Psoas muscle (tissue), 8 donors: ENCODE results near the gene LCP1. TPM values are rescaled to one million over a fixed set of nuclear protein-coding genes. Genes with fewer than 3 reads are reported as not detected.

Experiments
- ATAC-seq, 4 donors: fragments of 200-7000 bp; cut with Tn5 transposase; one replicate each; pipeline ENCODE4 v1.9.1; 2020; ENCODE audit warnings: moderate library complexity in 3 of 4, mild to moderate bottlenecking in 2 of 4
- DNase-seq, 2 donors: peaks; one replicate each; pipeline ENCODE4 v3.0.0-alpha.2; 2020
- H3K27ac ChIP-seq: fragments of 200-600 bp; one replicate; pipeline ENCODE4 v1.8.0; 2022
- H3K27me3 ChIP-seq, 3 donors: fragments of 200-600 bp in 1 of 3; one replicate each; pipeline versions ENCODE4 v1.6.1 to v1.8.0; 2013 to 2022; ENCODE audit warnings: low read length in 2 of 3, mild to moderate bottlenecking in 2 of 3, moderate library complexity in 1 of 3; ENCODE audit not compliant: insufficient read depth in 3 of 3
- H3K36me3 ChIP-seq, 2 donors: fragments of 200-600 bp in 1 of 2; one replicate each; pipeline versions ENCODE4 v1.6.1 to v1.8.0; 2013 to 2022; ENCODE audit warnings: low read depth in 1 of 2, mild to moderate bottlenecking in 1 of 2, moderate library complexity in 1 of 2; ENCODE audit not compliant: insufficient read depth in 1 of 2
- H3K4me1 ChIP-seq: fragments of 200-600 bp; one replicate; pipeline ENCODE4 v1.8.0; 2022
- H3K4me3 ChIP-seq: fragments of 200-600 bp; one replicate; pipeline ENCODE4 v1.8.0; 2022; ENCODE audit warnings: mild to moderate bottlenecking
- H3K9me3 ChIP-seq: fragments of 200-600 bp; one replicate; pipeline ENCODE4 v1.8.0; 2022
- CTCF ChIP-seq: fragments of 200-600 bp; IDR thresholded peaks from one replicate; pipeline ENCODE4 v1.8.0; 2022; ENCODE audit warnings: antibody characterized with exemption
- WGBS, 3 donors: extraction: QIAGEN DNeasy Blood & Tissue Kit; methylation state at CpG; one replicate each; pipeline versions ENCODE4 v1.1.6 to v1.1.7; 2013; 5-methylcytosine and 5-hydroxymethylcytosine counted together
- intact Hi-C, 2 donors: fragments of 100-400 bp; cut with DNase I; formaldehyde crosslinking; loops; one replicate each; pipeline versions ENCODE4 v1.11.0 to v1.14.2; 2022
- polyA plus RNA-seq, 3 donors: library from polyadenylated mRNA; stranded (reverse); fragments of 200-250 nt; gene quantifications; one replicate each; pipeline ENCODE4 v1.2.3, GENCODE V29; 2013
- total RNA-seq, 4 donors: library from RNA; stranded (reverse); fragmentation: NEBNext Ultra II Directional in 2 of 4; extraction: Animal tissue kit (Norgen Biotek cat#: 25700) in 2 of 4; gene quantifications; one replicate each; pipeline versions ENCODE4 v1.2.1 to v1.2.4, GENCODE V29; 2021 to 2023
- donor health status: healthy with polysubstance abuse.
- donor health status: DM: no; HTN: no; CAD: no; lungs with moderate emphysema.
- donor health status: Bipolar disorder and iron deficiency.
- donor health status: healthy.
- donor health status: DM: yes; HTN: yes; CAD: no.
- donor health status: DM: no; HTN: no; CAD: no.
- donor health status: DM: no; HTN: no; CAD: no.
- donor health status: DM: yes; HTN: yes; CAD: no.

The LCP1 gene
- total and polyA plus RNA-seq, 7 donors: 2.0 to 14.8 (median 8.0) TPM

GRCh38 chr13:46077265-46077664 is 104.7 kb downstream of the LCP1 start:
- no peak for ATAC-seq
- H3K4me3 ChIP-seq: no peak overlapping the region
- WGBS, 3 donors: 26 to 60% (median 50%) methylated on average over 1 of the region's 1 CpG
- no peak overlapping the region for H3K27ac ChIP-seq
- H3K9me3 ChIP-seq: no peaks in the 10 kb centered on the region
- no peaks in the 10 kb centered on the region for H3K4me1 ChIP-seq
- no peaks in the 10 kb centered on the region for H3K27me3 ChIP-seq
- TF ChIP-seq CTCF: no peak
- intact Hi-C loops: no loop called here
- no peaks in the 10 kb centered on the region for H3K36me3 ChIP-seq
- DNase-seq: no peak

- Histone ChIP-seq H3K4me1 (no peaks in the 10 kb centered on the region), H3K27me3 (no peaks in the 10 kb centered on the region), H3K9me3 (no peaks in the 10 kb centered on the region), H3K36me3 (no peaks in the 10 kb centered on the region), H3K27ac (no peak overlapping the region), H3K4me3 (no peak overlapping the region)
- intact Hi-C loops: no loop called here
- no peak for TF ChIP-seq CTCF
- no peak for DNase-seq
- ATAC-seq: no peak
- 47 to 90% (median 86%) methylated on average over 3 of the region's 3 CpGs for WGBS, 3 donors
Measured at GRCh38 chr13:46076827-46077226, 105.2 kb downstream of the LCP1 start.

Other genes with a start within 250 kb of the LCP1 start
- 10 to 100 TPM; 25.4 to 31.6 (median 26.9) TPM for gene ZC3H13, start 129.4 kb downstream of the LCP1 start, total RNA-seq
- 10 to 100 TPM in 1 of 3 donors, 1 to 10 TPM in 2; 6.8 to 14.4 (median 8.9) TPM for gene ZC3H13, start 129.4 kb downstream of the LCP1 start, polyA plus RNA-seq
- not detected for gene CPB2, start 77.1 kb downstream of the LCP1 start, total RNA-seq
- gene CPB2, start 77.1 kb downstream of the LCP1 start, polyA plus RNA-seq: not detected
- not detected for gene LRRC63, start 29.8 kb upstream of the LCP1 start, total RNA-seq
- under 1 TPM in 2 of 3 donors, not detected in 1; 0.03 to 0.04 TPM for gene LRRC63, start 29.8 kb upstream of the LCP1 start, polyA plus RNA-seq
- 1 to 10 TPM in 3 of 4 donors, under 1 TPM in 1; 0.76 to 1.1 (median 1.1) TPM for gene RUBCNL, start 205.1 kb upstream of the LCP1 start, total RNA-seq
- under 1 TPM; 0.06 to 0.21 (median 0.09) TPM for gene RUBCNL, start 205.1 kb upstream of the LCP1 start, polyA plus RNA-seq